Prostate gland (tissue), 2 donors: ENCODE measurements around the gene USP38.
A peak's percentile ranks its signal among the peaks of the same experiment; 100 is the strongest.

Source experiments
- CTCF ChIP-seq, 4 experiments: fragments of 200-600 bp in 2 of 4; fragments of 450-650 bp in 2 of 4; sonication (generic) in 2 of 4; IDR thresholded peaks; 1 replicate in 3 of 4; 2 replicates in 1 of 4; pipeline ENCODE4 v1.5.1; 2016 to 2019; ENCODE audit warnings: antibody characterized with exemption in 4 of 4, mild to moderate bottlenecking in 2 of 4, moderate library complexity in 2 of 4
- POLR2A ChIP-seq: fragments of 450-650 bp; IDR thresholded peaks from one replicate; pipeline ENCODE4 v1.6.1; 2016; ENCODE audit warnings: antibody characterized with exemption, mild to moderate bottlenecking
- POLR2AphosphoS5 ChIP-seq: sonication (generic); formaldehyde crosslinking; IDR thresholded peaks from one replicate; pipeline ENCODE4 v1.6.1; 2017; ENCODE audit warnings: antibody characterized with exemption

- TF ChIP-seq POLR2A = no peak
- peak in 2 of 4 experiments; percentile 22 to 26 for TF ChIP-seq CTCF (IDR thresholded peaks at IDR 0.05)
- no peak for TF ChIP-seq POLR2AphosphoS5
Measured at GRCh38 chr4:143202824-143203223, 18.1 kb downstream of the USP38 start.
